Osteoblast (primary cell): ENCODE results near the gene FGF11. TPM values are rescaled to one million over a fixed set of nuclear protein-coding genes. Genes with fewer than 3 reads are reported as not detected.

ENCODE experiments used
- DNase-seq: peaks from one replicate; pipeline ENCODE4 v3.0.0; 2011; ENCODE audit warnings: low spot score, mixed read lengths; ENCODE audit not compliant: insufficient read length; ENCODE audit errors: missing footprints
- H2AFZ ChIP-seq: 2 replicates; pipeline ENCODE4 v1.6.0; 2011; ENCODE audit warnings: mild to moderate bottlenecking, low read length
- H3K27ac ChIP-seq: 2 replicates; pipeline ENCODE4 v1.5.1; 2011; ENCODE audit warnings: mild to moderate bottlenecking, low read depth, low read length, moderate library complexity
- H3K27me3 ChIP-seq: 2 replicates; pipeline ENCODE4 v1.6.0; 2012; ENCODE audit warnings: mild to moderate bottlenecking, control low read depth, inconsistent platforms, low read length, moderate library complexity; ENCODE audit not compliant: insufficient read depth
- H3K36me3 ChIP-seq: 2 replicates; pipeline ENCODE4 v1.5.1; 2011; ENCODE audit warnings: mild to moderate bottlenecking, low read length, control low read depth, moderate library complexity; ENCODE audit not compliant: insufficient read depth
- H3K4me1 ChIP-seq: 2 replicates; pipeline ENCODE4 v1.5.1; 2011; ENCODE audit warnings: mild to moderate bottlenecking, low read length, control low read depth, moderate library complexity; ENCODE audit not compliant: insufficient read depth
- H3K4me2 ChIP-seq: 2 replicates; pipeline ENCODE4 v1.6.0; 2011; ENCODE audit warnings: mild to moderate bottlenecking, low read length; ENCODE audit not compliant: insufficient read depth
- H3K4me3 ChIP-seq: fragments of 200-600 bp; sonication (generic); 3 replicates; pipeline ENCODE4 v1.5.1; 2012; ENCODE audit warnings: mild to moderate bottlenecking, low read length, inconsistent platforms; ENCODE audit not compliant: insufficient read depth
- H3K79me2 ChIP-seq: 2 replicates; pipeline ENCODE4 v1.6.0; 2012; ENCODE audit warnings: mild to moderate bottlenecking, low read length, control low read depth, inconsistent platforms; ENCODE audit not compliant: insufficient read depth
- H3K9me3 ChIP-seq: 2 replicates; pipeline ENCODE4 v1.5.1; 2011; ENCODE audit warnings: low read depth, low read length, control low read depth
- H4K20me1 ChIP-seq: 2 replicates; pipeline ENCODE4 v1.6.0; 2012; ENCODE audit warnings: mild to moderate bottlenecking, low read length, control low read depth; ENCODE audit not compliant: insufficient read depth
- total RNA-seq: library from RNA; depleted of rRNA; stranded (reverse); fragments of >200 nt; gene quantifications from 2 replicates; pipeline ENCODE4 v1.2.3, GENCODE V29; 2012
- TF ChIP-seq, protein P1 (sequence below): IDR thresholded peaks from 2 replicates; pipeline ENCODE4 v1.5.1; 2011; ENCODE audit warnings: mild to moderate bottlenecking, low read depth, low read length, moderate library complexity; ENCODE audit errors: extremely low read depth

Gene FGF11
- total RNA-seq, 1 donor = 0.36 TPM

DNA sequence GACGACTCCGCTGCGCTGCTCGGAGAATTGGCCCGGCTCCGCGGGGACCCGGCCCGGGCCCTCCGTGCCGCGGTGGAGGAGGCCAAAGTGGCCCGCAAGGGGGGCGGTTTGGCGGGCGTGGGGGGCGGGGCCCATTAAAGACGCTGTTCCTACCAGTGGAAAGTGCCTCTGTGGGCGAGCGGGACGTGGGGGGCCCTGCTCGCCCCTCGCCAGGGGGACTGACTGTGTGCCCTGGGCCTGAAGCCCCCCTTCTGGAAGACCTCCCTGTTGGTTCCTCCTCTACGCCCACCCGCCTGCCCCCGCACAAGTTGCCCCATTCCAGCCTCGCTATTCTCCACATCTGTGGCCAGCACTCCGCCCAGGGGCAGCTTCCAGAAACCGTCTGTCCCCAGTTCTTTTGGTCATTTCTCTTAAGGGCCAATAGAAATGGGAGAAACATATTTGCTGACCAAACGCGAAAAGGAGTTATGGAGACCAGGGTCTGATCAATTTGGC is 1.9 kb upstream of the FGF11 start:
- peak overlapping the region; percentile 58 for H3K4me3 ChIP-seq
- no peak overlapping the region for H2AFZ ChIP-seq
- H3K27ac ChIP-seq = no peak overlapping the region
- no peaks in the 10 kb centered on the region for H3K36me3 ChIP-seq
- no peaks in the 10 kb centered on the region for H3K9me3 ChIP-seq
- DNase-seq = peak; percentile 31
- H3K4me2 ChIP-seq = peak overlapping the region; percentile 85
- no peaks in the 10 kb centered on the region for H4K20me1 ChIP-seq
- TF ChIP-seq, protein P1, sequence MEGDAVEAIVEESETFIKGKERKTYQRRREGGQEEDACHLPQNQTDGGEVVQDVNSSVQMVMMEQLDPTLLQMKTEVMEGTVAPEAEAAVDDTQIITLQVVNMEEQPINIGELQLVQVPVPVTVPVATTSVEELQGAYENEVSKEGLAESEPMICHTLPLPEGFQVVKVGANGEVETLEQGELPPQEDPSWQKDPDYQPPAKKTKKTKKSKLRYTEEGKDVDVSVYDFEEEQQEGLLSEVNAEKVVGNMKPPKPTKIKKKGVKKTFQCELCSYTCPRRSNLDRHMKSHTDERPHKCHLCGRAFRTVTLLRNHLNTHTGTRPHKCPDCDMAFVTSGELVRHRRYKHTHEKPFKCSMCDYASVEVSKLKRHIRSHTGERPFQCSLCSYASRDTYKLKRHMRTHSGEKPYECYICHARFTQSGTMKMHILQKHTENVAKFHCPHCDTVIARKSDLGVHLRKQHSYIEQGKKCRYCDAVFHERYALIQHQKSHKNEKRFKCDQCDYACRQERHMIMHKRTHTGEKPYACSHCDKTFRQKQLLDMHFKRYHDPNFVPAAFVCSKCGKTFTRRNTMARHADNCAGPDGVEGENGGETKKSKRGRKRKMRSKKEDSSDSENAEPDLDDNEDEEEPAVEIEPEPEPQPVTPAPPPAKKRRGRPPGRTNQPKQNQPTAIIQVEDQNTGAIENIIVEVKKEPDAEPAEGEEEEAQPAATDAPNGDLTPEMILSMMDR = no peak
- peaks cover 26% of the 10 kb centered on the region for H3K4me1 ChIP-seq
- peaks cover 40% of the 10 kb centered on the region for H3K27me3 ChIP-seq
- no peaks in the 10 kb centered on the region for H3K79me2 ChIP-seq

DNA sequence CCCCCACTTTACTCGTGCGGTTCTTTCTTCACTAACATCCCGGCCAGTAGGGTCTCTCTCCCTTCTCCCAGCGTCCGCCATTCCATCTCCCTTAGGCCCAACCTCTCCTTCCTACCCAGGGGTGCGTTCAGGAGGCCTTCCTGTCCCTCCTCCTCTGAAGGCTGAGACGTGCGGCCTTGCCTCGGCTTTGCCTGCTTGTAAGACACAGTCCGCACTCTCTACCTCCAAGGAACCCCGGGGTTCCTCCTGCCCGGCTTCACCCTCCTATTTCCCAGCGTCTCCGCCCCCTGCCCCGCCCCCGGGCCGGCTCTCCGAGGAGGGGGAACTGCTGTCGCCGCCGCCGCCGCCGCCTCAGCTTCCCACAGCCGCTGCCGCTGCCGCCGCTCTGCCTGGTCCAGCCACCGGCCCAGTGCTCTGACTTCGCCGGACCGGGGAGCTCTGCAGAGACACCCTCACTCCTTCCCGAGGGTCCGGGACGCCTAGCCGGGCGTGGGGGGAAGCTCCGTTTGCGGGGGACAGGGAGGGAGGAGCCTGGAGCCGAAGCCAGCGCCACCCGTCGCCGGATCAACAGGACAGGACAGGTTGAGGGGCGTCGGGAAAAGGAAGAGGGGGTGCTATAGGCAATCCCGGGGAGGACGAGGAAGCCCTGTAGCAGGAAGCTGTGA is 1.2 kb upstream of the FGF11 start:
- TF ChIP-seq, protein P1 = no peak
- Histone ChIP-seq H3K4me3 (peak overlapping the region; percentile 37), H3K4me1 (peaks cover 26% of the 10 kb centered on the region), H3K27me3 (peaks cover 40% of the 10 kb centered on the region), H4K20me1 (no peaks in the 10 kb centered on the region), H3K9me3 (no peaks in the 10 kb centered on the region), H3K4me2 (peak overlapping the region; percentile 85), H3K27ac (no peak overlapping the region), H3K36me3 (no peaks in the 10 kb centered on the region), H2AFZ (no peak overlapping the region), H3K79me2 (no peaks in the 10 kb centered on the region)
- DNase-seq = peak; percentile 86

DNA sequence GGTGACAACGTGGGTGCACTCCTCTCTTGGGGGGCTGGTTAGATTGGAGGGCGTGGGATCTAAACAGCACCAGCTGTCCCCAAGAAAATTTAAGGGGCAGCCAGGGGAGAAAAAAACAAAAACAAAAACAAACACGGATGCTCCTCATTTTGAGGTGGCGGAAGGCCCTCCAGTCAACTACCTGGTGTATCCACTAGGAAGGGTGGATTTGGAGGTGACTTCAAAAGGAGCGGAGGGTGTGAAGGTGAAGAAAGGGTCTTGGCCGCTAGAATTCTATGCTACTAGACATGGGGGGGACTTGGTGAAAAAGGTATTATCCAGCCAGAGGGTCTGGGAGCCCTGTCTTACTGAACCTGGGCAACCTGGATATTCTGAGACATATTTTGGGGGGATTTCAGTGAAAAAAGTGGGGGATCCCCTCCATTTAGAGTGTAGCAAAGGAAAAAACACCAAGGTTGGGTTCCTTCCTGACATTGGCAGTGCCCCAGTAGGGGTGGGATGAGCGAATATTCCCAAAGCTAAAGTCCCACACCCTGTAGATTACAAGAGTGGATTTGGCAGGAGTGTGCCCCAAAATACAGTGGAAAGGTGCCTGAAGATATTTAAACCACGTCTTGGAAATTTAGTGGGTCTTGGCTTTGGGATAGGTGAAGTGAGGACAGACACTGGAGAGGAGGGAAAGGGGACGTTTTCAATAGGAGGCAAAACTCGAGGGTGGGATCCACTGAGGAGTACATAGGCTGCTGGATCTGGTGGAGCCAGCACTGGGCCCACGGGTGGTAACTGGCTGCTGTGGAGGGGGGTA is 454 bp upstream of the FGF11 start:
- Histone ChIP-seq H3K4me2 (no peak overlapping the region), H2AFZ (no peak overlapping the region), H3K27ac (no peak overlapping the region), H4K20me1 (no peaks in the 10 kb centered on the region), H3K36me3 (no peaks in the 10 kb centered on the region), H3K27me3 (peaks cover 40% of the 10 kb centered on the region), H3K79me2 (no peaks in the 10 kb centered on the region), H3K4me3 (no peak overlapping the region), H3K9me3 (no peaks in the 10 kb centered on the region), H3K4me1 (peaks cover 28% of the 10 kb centered on the region)
- peak; percentile 80 for DNase-seq
- TF ChIP-seq, protein P1 = no peak
